T-helper 1 cell treated with Interleukin-12 subunit alpha and Interleukin-12 subunit beta and Interleukin-4 antibody, amounts not matched to agents 30 ng/mL and 1 ng/mL, for 36 hours (primary cell): ENCODE measurements around the gene TASP1. TPM values are rescaled to one million over a fixed set of nuclear protein-coding genes. Genes with fewer than 3 reads are reported as not detected.

Experiments
- intact Hi-C: fragments of 100-400 bp; cut with micrococcal nuclease; formaldehyde crosslinking; loops from one replicate; pipeline ENCODE4 v1.15.1; 2024
- total RNA-seq: library from RNA; stranded (reverse); gene quantifications from 2 replicates; pipeline ENCODE4 v1.2.3, GENCODE V29; 2022

The TASP1 gene
- total RNA-seq, 1 donor from 2014 or later: 11.7 TPM

GRCh38 chr20:13443690-13444089 is 195.0 kb downstream of the TASP1 start:
- intact Hi-C loops: no loop called here

DNA sequence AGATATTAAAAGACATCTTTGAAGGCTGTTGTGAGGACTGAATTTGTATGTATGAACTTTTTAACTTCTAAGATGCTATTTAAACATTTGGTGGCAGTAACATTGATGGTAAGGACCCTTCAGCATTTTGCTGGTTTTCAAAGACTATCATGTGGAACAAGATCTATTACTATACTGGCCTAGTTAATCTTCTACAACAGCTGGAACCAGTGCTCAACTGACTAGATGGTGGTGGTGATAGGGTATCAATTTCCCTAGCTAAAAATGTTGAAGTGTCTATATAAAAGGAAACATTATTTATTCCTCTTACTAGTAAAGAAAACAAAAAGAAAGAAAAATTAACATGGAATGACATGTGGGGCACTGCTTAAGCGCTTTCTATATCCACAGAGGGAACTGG is 195.7 kb downstream of the TASP1 start:
- intact Hi-C loops: no loop called here

DNA sequence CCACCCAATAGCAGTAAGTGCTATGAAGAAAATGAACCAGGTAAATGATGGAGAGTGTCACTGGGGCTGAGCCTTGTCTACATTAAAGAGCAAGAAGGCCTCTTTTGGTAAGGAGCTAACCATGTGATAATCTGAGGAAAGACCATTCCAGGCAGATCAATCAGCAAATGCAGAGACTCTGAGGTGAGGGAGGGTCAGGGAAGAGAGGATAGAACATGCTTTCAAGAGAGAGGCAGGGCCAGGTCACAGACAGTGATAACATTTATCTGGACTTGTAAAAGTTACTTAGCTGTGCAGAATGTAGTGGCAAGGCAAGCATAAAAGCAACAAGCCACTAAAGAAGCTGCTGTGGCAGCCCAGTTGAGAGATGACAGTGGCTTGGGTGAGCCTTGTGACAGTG is 197.3 kb downstream of the TASP1 start:
- intact Hi-C loops: no loop called here

DNA sequence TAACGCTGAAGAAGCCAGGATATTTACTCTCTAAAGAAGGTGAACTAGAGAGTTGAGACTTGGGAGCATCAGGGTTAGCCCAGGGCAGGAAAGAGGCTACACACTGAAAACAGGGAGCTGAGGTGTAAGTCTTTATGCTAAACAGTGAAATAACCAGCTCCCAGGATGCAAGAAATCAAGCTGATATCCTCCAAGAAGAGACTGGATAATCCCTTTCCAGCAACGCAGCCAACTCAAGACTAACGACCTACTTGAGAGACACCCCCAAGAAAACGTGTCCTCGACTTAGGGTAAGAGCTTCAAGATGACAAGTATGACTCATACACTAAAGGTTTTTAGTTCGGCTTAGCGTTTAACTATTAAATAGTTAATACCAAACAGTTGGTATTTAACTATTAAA is 202.2 kb downstream of the TASP1 start:
- intact Hi-C loops: no loop called here

- intact Hi-C loops: no loop called here
Measured at GRCh38 chr20:13432126-13432525, 206.6 kb downstream of the TASP1 start.

GRCh38 chr20:13430346-13431002 is 208.3 kb downstream of the TASP1 start:
- intact Hi-C loops: no loop called here

DNA sequence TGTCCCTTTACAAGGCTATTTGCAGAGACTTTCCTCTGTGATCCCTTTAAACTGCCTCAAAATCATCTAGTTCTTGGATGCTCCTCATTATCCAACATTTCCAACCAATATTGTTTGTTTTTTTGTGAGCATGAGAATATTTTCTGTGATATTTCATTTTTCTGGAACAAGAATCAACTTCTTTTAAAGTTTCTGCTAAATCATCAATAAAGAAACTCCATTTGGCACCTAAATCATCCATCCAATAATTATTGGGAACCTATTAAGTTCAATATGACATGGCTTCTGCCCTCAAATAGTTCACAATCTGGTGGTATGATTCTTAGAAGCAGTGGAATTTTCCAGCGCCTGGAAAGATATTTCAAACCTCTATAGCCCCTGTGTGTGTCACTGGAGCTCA is 210.0 kb downstream of the TASP1 start:
- intact Hi-C loops: no loop called here

GRCh38 chr20:13426870-13427269 is 211.9 kb downstream of the TASP1 start:
- intact Hi-C loops: no loop called here

- intact Hi-C loops: no loop called here
Measured at GRCh38 chr20:13425381-13426135, 213.2 kb downstream of the TASP1 start.

- intact Hi-C loops: no loop called here
Measured at GRCh38 chr20:13424174-13424833, 214.4 kb downstream of the TASP1 start.

DNA sequence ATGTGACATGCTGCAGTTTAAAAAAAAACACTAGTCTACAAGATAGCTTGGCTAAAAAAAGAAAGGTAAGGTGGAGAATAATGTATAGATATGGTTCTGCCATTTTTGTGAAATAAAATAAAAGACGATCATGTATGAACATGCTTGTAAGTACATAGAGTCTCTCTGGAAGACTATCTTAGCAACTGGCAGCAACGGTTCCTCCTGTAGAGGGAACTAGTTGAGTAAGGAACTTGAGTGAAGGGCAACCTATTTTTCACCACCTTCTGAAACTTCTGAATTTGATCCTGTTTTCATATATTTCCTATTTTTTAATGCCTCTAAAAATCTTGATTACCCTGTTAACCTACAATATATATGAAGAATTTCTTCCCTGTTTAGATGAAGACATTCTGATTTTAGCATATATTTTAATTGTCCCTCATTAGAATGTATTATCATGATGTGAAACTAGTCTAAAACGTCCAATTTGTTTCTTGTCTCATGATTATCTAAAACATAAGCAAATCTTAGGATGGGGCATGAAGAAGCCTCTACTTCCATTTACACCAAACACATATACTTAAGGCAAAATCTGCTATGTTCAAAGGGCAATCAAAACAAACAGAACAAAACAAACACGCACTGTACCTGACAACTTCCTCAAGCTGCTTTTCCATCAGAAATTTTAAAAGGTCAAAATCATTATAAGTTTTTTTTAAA is 215.1 kb downstream of the TASP1 start:
- intact Hi-C loops: no loop called here

DNA sequence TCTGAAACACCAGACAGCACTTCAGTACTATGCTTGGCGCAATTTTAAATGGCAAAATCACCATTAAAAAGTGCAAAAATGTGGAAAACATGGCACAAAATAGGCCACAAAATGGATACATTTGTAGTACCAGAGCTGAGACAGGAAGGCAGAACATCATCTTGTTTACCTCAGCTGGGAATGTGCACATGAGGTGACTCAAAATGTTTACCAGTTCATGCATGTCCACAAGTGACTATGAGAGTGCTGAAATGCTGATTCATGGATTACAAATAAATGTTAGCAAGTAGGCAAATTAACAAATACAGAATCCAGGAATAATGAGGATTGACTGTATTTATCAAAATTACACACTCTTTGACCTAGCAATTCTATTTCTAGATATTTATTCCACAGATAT is 216.1 kb downstream of the TASP1 start:
- intact Hi-C loops: no loop called here

DNA sequence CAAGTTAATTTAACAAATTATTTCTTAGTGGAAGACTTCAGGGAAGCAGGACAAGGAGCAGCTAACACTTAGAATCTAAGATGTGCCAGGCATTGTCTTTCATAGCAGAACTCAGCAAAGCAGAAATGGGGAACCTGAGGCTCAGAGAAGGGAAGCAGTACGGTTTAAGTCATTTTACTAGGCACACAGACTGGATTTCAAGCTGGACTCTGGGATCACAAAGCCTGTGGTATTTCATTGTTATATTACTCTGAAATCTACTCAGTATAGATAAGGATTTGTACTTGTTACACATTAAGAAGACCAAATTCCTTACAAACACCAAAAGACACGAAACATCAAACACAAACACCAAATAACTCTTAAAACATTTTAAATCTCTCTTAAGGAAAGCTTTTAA is 218.1 kb downstream of the TASP1 start:
- intact Hi-C loops: no loop called here

DNA sequence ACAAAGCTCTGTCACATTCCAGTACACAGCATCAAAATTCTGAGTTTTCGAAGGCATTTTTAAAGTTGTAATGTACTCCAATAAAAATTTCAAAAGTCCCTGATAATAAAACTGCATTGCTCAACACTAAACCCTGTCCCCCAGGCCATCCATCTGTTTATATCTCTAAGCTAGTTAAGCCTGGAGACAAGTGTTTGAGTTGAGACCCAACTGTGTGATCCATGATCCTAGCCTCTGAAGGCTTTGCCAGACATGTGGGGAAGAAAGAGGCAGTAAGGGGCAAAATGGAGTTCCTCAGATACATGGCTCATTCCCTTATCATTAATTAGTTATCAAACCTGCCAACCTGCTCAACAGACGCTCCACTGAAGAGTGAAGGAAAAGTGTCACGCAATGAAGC is 219.3 kb downstream of the TASP1 start:
- intact Hi-C loops: no loop called here

- intact Hi-C loops: no loop called here
Measured at GRCh38 chr20:13418263-13419229, 220.2 kb downstream of the TASP1 start.

DNA sequence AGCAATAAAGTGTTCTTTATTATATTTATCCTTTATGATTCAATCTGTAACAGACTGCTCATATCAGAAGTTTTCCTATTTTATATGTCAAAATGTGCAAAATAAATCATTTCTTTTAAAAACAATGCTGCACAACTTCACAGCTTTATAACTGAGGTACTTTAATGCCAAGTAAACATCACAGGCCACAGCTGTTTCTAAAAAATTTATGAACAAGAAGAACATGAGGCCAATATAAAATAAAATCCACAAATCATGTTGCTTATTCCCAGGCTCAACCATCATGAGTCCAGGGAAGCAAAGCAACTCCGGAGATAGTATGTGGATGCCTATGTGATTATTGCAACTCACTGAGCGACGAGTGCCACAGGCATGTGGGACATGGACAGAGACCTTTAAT is 222.2 kb downstream of the TASP1 start:
- intact Hi-C loops: no loop called here

GRCh38 chr20:13412806-13413445 is 225.8 kb downstream of the TASP1 start:
- intact Hi-C loops: no loop called here

DNA sequence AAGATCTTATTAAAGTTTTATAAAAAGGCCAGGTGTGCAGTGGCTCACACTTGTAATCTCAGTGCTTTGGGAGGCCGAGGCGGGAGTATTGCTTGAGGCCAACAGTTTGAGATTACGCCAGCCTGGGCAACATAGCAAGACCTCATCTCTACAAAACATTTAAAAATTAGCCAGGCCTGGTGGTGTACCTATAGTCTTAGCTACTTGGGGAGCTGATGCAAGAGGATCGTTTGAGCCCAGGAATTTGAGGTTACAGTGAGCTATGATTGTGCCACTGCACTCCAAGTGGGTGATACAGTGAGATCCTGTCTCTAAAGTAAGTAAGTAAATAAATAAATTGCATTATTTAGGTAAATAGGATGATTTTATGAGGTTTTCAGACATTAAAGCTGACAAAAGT is 234.4 kb downstream of the TASP1 start:
- intact Hi-C loops: no loop called here

DNA sequence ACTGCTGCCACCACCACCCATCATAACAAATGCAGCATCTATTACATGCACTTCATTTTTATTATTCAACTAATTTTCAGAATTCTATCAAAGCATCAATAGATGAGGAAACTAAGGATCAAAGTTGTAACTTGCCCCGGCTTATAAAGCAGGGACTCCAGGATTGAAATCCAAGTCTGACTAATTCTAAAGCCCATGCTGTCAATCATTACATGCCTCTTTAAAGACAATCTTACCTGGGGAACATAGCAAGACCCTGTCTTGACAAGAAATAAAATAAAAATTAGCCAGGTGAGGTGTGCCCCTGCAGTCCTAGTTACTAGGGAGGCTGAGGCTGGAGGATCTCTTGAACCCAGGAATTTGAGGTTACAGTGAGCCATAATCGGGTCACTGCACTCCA is 235.3 kb downstream of the TASP1 start:
- intact Hi-C loops: no loop called here

- intact Hi-C loops: no loop called here
Measured at GRCh38 chr20:13402986-13403385, 235.7 kb downstream of the TASP1 start.
